ENCODE measurements around the gene PRKAA1.

PRKAA1 gene

DNA sequence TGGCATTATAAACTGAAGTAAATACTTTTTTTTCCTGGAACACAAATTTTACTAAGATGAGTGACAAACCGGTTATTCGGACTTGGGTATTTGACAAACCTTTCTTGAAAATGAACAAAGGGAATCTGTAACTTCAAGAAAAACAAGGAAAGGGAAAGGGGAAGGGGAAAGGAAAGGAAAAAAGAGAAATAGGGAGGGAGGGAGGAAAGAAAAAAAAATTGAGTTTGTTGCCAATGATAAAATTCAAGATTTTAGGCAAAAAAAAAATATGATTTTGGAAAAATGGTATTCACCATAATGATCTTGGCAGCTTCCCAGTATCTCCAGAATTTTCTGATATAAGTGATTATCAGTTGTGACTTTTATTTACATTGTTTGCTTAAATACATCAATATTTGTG, 40.8 kb downstream of the PRKAA1 start (continued):
- TF ChIP-seq ZNF473 (tag by site-specific recombination; IDR thresholded peaks at IDR 0.05), result no peak
- TF ChIP-seq ZNF670 (tag by site-specific recombination; IDR thresholded peaks at IDR 0.05; ENCODE audit: low read depth), result no peak
- TF ChIP-seq ZNF214 (tag by site-specific recombination; IDR thresholded peaks at IDR 0.05; ENCODE audit: borderline replicate concordance), result no peak
- TF ChIP-seq ZNF366 (tag by site-specific recombination; conservative IDR thresholded peaks at IDR 0.05), result 0 out of 2 replicates have a peak, but pooled peaks have one; percentile 15

GRCh38 chr5:40755407-40756365, 42.5 kb downstream of the PRKAA1 start, which contains the start of gene TTC33:
TSS of gene TTC33 (minus strand) at chr5:40755961. CDS start at chr5:40747018, 8,943 bp downstream.
- Histone ChIP-seq H3K27ac (ENCODE audit: extremely low read depth, low read depth, low read length) (peak within 1 kb of the TSS; percentile 79), H3K4me1 (ENCODE audit: control insufficient read depth, insufficient read depth, low read length) (0 out of 2 replicates have a peak, but pooled peaks cover 4% of the 10 kb centered on the region), H3K36me3 (ENCODE audit: control insufficient read depth in 2 of 2, insufficient read depth in 1 of 2, low read length in 2 of 2) (peaks cover 0 to 4% of the 10 kb centered on the region in 2 experiments; a peak in 1 of 3 replicates), H3K9me3 (ENCODE audit: control insufficient read depth, insufficient read depth, low read depth, low read length) (no peaks in the 10 kb centered on the region), H3K4me3 (ENCODE audit: low read depth, low read length) (peak within 1 kb of the TSS; percentile 94)
- POLR2A ChIA-PET, result interaction anchor here (1.0 to 2.1 kb wide), 2 partner anchors 42 to 80 kb away, joined by 3 to 6 read pairs; partner anchors contain the start of genes PRKAA1 and RPL37
- CTCF ChIA-PET, result interaction anchor here (1.3 kb wide), 1 partner anchor 13 kb away, joined by 3 read pairs; no protein-coding TSS in a partner anchor
- TF ChIP-seq ZNF239 (tag by site-specific recombination; IDR thresholded peaks at IDR 0.05), result no peak
- TF ChIP-seq TCF7L2 (IDR thresholded peaks at IDR 0.05; ENCODE audit: borderline replicate concordance, low read depth, low read length), result no peak
- peak; percentile 69 for TF ChIP-seq SP2 (tag by site-specific recombination; IDR thresholded peaks at IDR 0.05)
- no peak for TF ChIP-seq ZNF155 (tag by site-specific recombination; IDR thresholded peaks at IDR 0.05)
- TF ChIP-seq ZNF791 (tag by site-specific recombination; IDR thresholded peaks at IDR 0.05), result no peak
- no peak for TF ChIP-seq ZSCAN16 (tag by site-specific recombination; IDR thresholded peaks at IDR 0.05)
- peak; percentile 74; the same call in 1 of the 2 replicates for TF ChIP-seq ZNF202 (tag by site-specific recombination; IDR thresholded peaks at IDR 0.05; ENCODE audit: borderline replicate concordance)
- TF ChIP-seq ZNF610 (tag by site-specific recombination; IDR thresholded peaks at IDR 0.05; ENCODE audit: borderline replicate concordance), result peak; percentile 72
- TF ChIP-seq OVOL3 (tag by site-specific recombination; IDR thresholded peaks at IDR 0.05), result no peak
- TF ChIP-seq TSHZ1 (tag by site-specific recombination; IDR thresholded peaks at IDR 0.05; ENCODE audit: borderline replicate concordance), result no peak
- no peak for TF ChIP-seq ZNF416 (tag by site-specific recombination; IDR thresholded peaks at IDR 0.05)
- peak; percentile 98 for TF ChIP-seq ZNF76 (tag by site-specific recombination; IDR thresholded peaks at IDR 0.05; ENCODE audit: borderline replicate concordance, low read depth)
- no peak for TF ChIP-seq ZNF302 (tag by site-specific recombination; IDR thresholded peaks at IDR 0.05; ENCODE audit: low read depth)
- no peak for TF ChIP-seq YY1 (tag by site-specific recombination; IDR thresholded peaks at IDR 0.05)
- no peak for TF ChIP-seq ZNF777 (tag by site-specific recombination; IDR thresholded peaks at IDR 0.05; ENCODE audit: borderline replicate concordance)
- TF ChIP-seq ZNF16 (tag by site-specific recombination; IDR thresholded peaks at IDR 0.05; ENCODE audit: low read depth), result no peak
- no peak for TF ChIP-seq ZNF248 (tag by site-specific recombination; IDR thresholded peaks at IDR 0.05)
- TF ChIP-seq SALL2 (tag by site-specific recombination; IDR thresholded peaks at IDR 0.05; ENCODE audit: borderline replicate concordance), result no peak
- no peak for TF ChIP-seq ZNF549 (tag by site-specific recombination; IDR thresholded peaks at IDR 0.05)
- TF ChIP-seq ATF2 (tag by site-specific recombination; IDR thresholded peaks at IDR 0.05; ENCODE audit: low read depth), result no peak
- TF ChIP-seq ZNF214 (tag by site-specific recombination; IDR thresholded peaks at IDR 0.05; ENCODE audit: borderline replicate concordance), result no peak
- TF ChIP-seq ZNF23 (tag by site-specific recombination; IDR thresholded peaks at IDR 0.05; ENCODE audit: borderline replicate concordance), result no peak
- no peak for TF ChIP-seq ZNF354C (tag by site-specific recombination; IDR thresholded peaks at IDR 0.05; ENCODE audit: borderline replicate concordance, low read depth)
- TF ChIP-seq ZNF585B (tag by site-specific recombination; IDR thresholded peaks at IDR 0.05), result 0 out of 2 replicates have a peak, but pooled peaks have one; percentile 25
- no peak for TF ChIP-seq ZNF645 (tag by site-specific recombination; IDR thresholded peaks at IDR 0.05)
- TF ChIP-seq ZBTB1 (tag by site-specific recombination; IDR thresholded peaks at IDR 0.05), result peak; percentile 78; the same call in 1 of the 2 replicates
- TF ChIP-seq ZBTB21 (tag by site-specific recombination; IDR thresholded peaks at IDR 0.05), result no peak; the same call in 1 of the 2 replicates

Data from HEK293 (cell line).